HG03460 (cell line): ENCODE measurements around the gene LGI2.

Experiments used
- ATAC-seq: cut with Tn5 transposase; IDR thresholded peaks from one replicate; pipeline ENCODE4 v1.9.1; 2021; ENCODE audit not compliant: unreplicated experiment

LGI2 gene

GRCh38 chr4:24968278-24968677 is 62.5 kb downstream of the LGI2 start:
- ATAC-seq = no peak

- no peak for ATAC-seq
These were observed 63.4 kb downstream of the LGI2 start for GRCh38 chr4:24967346-24967745.

- no peak for ATAC-seq
These were observed 64.7 kb downstream of the LGI2 start for GRCh38 chr4:24966076-24966475.

GRCh38 chr4:24965627-24966026 is 65.1 kb downstream of the LGI2 start:
- ATAC-seq = no peak

- ATAC-seq = no peak
These were observed 67.5 kb downstream of the LGI2 start for GRCh38 chr4:24963277-24963676.

- ATAC-seq = no peak
These were observed 72.9 kb downstream of the LGI2 start for GRCh38 chr4:24957886-24958285.

- no peak for ATAC-seq
These were observed 74.0 kb downstream of the LGI2 start for GRCh38 chr4:24956763-24957162.

- ATAC-seq = no peak
These were observed 74.7 kb downstream of the LGI2 start for GRCh38 chr4:24956091-24956490.

- ATAC-seq = no peak
These were observed 78.1 kb downstream of the LGI2 start for GRCh38 chr4:24952667-24953066.

- no peak for ATAC-seq
These were observed 80.8 kb downstream of the LGI2 start for GRCh38 chr4:24949970-24950369.
